Measurements from ENCODE around the gene ENTREP1. TPM values are rescaled to one million over a fixed set of nuclear protein-coding genes. Genes with fewer than 3 reads are reported as not detected.

The ENTREP1 gene
- total RNA-seq, 1 donor from 2014 or later: 0.53 TPM

GRCh38 chr9:69292078-69292477, 32.9 kb upstream of the ENTREP1 start:
- no peak overlapping the region for H3K4me3 ChIP-seq (ENCODE audit: low read depth, low read length)
- no peaks in the 10 kb centered on the region for H3K36me3 ChIP-seq (ENCODE audit: control insufficient read depth, insufficient read depth, low read length)
- DNase-seq (ENCODE audit: low read depth) (no peak), FAIRE-seq (no peak)
- H3K27me3 ChIP-seq (ENCODE audit: control insufficient read depth, insufficient read depth, low read length): no peaks in the 10 kb centered on the region
- TF ChIP-seq, protein P1, sequence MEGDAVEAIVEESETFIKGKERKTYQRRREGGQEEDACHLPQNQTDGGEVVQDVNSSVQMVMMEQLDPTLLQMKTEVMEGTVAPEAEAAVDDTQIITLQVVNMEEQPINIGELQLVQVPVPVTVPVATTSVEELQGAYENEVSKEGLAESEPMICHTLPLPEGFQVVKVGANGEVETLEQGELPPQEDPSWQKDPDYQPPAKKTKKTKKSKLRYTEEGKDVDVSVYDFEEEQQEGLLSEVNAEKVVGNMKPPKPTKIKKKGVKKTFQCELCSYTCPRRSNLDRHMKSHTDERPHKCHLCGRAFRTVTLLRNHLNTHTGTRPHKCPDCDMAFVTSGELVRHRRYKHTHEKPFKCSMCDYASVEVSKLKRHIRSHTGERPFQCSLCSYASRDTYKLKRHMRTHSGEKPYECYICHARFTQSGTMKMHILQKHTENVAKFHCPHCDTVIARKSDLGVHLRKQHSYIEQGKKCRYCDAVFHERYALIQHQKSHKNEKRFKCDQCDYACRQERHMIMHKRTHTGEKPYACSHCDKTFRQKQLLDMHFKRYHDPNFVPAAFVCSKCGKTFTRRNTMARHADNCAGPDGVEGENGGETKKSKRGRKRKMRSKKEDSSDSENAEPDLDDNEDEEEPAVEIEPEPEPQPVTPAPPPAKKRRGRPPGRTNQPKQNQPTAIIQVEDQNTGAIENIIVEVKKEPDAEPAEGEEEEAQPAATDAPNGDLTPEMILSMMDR (IDR thresholded peaks at IDR 0.05; ENCODE audit: insufficient read depth, low read length, severe bottlenecking): no peak

DNA sequence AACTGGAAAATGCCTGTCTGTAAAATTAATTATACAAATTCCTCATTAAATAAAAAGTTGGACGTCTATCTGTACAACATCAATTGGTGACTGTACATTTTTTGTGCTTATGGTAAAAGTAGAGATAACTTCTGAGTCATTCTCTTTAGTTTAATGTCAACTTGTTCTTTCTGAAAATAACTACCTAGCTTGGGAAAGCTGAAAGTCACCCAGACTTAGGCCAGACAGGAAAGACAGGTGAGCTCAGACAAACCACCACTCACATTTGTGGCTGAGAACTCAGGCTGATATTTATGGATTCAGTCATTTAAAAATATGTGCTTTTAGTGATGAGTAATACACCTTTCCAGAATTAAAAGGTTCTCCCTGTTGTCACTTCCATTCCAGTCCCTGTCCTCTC, 31.9 kb upstream of the ENTREP1 start:
- TF ChIP-seq, protein P1 (IDR thresholded peaks at IDR 0.05; ENCODE audit: insufficient read depth, low read length, severe bottlenecking): no peak
- Histone ChIP-seq H3K27me3 (ENCODE audit: control insufficient read depth, insufficient read depth, low read length) (no peaks in the 10 kb centered on the region), H3K36me3 (ENCODE audit: control insufficient read depth, insufficient read depth, low read length) (no peaks in the 10 kb centered on the region), H3K4me3 (ENCODE audit: low read depth, low read length) (no peak overlapping the region)
- FAIRE-seq (no peak), DNase-seq (ENCODE audit: low read depth) (peak; percentile 29)

DNA sequence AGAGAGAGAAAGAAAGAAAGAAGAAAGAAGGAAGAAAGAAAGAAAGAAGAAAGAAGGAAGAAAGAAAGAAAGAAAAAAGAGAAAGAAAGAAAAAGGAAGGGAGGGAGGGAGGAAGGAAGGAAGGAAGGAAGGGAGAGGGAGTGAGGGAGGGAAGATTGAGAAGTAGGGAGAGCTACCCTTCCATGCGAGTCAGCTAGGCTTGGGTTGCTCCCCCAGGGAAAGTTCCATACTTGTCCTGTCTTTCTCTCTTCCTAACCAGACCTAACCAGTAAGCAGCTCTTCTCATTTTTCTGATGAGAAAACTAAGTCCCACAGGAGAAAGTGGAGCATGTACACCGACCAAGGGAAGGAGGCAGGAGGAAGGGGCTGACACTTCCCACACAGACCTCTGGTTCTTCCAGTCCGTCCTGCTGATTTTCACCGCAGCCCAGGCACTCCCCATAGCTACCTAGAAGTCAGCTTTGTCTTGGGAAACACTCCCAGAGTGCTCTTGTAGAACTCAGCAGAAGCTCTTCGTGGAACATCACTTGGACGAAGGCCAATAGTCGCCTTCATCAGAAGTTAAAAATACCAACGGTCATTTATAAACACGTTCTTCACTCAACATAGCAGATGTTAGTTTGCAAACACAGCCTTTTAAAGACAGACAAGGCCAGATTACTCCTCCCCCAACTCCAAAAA, 29.0 kb upstream of the ENTREP1 start:
- Histone ChIP-seq H3K4me3 (ENCODE audit: low read depth, low read length) (no peak overlapping the region), H3K27me3 (ENCODE audit: control insufficient read depth, insufficient read depth, low read length) (no peaks in the 10 kb centered on the region), H3K36me3 (ENCODE audit: control insufficient read depth, insufficient read depth, low read length) (no peaks in the 10 kb centered on the region)
- no peak for FAIRE-seq
- no peak for DNase-seq (ENCODE audit: low read depth)
- TF ChIP-seq, protein P1 (IDR thresholded peaks at IDR 0.05; ENCODE audit: insufficient read depth, low read length, severe bottlenecking): no peak

- H3K36me3 ChIP-seq (ENCODE audit: control insufficient read depth, insufficient read depth, low read length): no peaks in the 10 kb centered on the region
- no peaks in the 10 kb centered on the region for H3K27me3 ChIP-seq (ENCODE audit: control insufficient read depth, insufficient read depth, low read length)
- H3K4me3 ChIP-seq (ENCODE audit: low read depth, low read length): no peak overlapping the region
- TF ChIP-seq, protein P1 (IDR thresholded peaks at IDR 0.05; ENCODE audit: insufficient read depth, low read length, severe bottlenecking): no peak
- FAIRE-seq (no peak), DNase-seq (ENCODE audit: low read depth) (no peak)
These were observed 27.6 kb upstream of the ENTREP1 start for GRCh38 chr9:69297300-69297980.

- Histone ChIP-seq H3K4me3 (ENCODE audit: low read depth, low read length) (no peak overlapping the region), H3K27me3 (ENCODE audit: control insufficient read depth, insufficient read depth, low read length) (no peaks in the 10 kb centered on the region), H3K36me3 (ENCODE audit: control insufficient read depth, insufficient read depth, low read length) (no peaks in the 10 kb centered on the region)
- TF ChIP-seq, protein P1 (IDR thresholded peaks at IDR 0.05; ENCODE audit: insufficient read depth, low read length, severe bottlenecking): no peak
- DNase-seq (ENCODE audit: low read depth) (no peak), FAIRE-seq (no peak)
These were observed 25.7 kb upstream of the ENTREP1 start for GRCh38 chr9:69299315-69299714.
